ENCODE data around the gene DLGAP1.

- TF ChIP-seq CTCF (IDR thresholded peaks at IDR 0.05) (no peak), FOXM1 (IDR thresholded peaks at IDR 0.05; ENCODE audit: low read depth) (no peak)
Measured at GRCh38 chr18:3596324-3596636, 858.8 kb downstream of the DLGAP1 start.
